GM19372 (cell line): ENCODE data around the gene ANKRD29.

Experiments used
- ATAC-seq: cut with Tn5 transposase; IDR thresholded peaks from one replicate; pipeline ENCODE4 v1.9.1; 2021; ENCODE audit warnings: mild to moderate bottlenecking, low read depth, moderate library complexity; ENCODE audit not compliant: unreplicated experiment

Gene ANKRD29

GRCh38 chr18:23662309-23663263 is at the start of gene ANKRD29:
Gene ANKRD29, minus strand, starts transcription at chr18:23662911. Its CDS starts 181 bp downstream, at chr18:23662730.
- no peak for ATAC-seq

GRCh38 chr18:23712445-23712844 is 49.7 kb upstream of the ANKRD29 start:
- no peak for ATAC-seq

GRCh38 chr18:23711426-23711825 is 48.7 kb upstream of the ANKRD29 start:
- ATAC-seq, result no peak

GRCh38 chr18:23710946-23711345 is 48.2 kb upstream of the ANKRD29 start:
- no peak for ATAC-seq

- ATAC-seq, result no peak
These were observed 47.4 kb upstream of the ANKRD29 start for GRCh38 chr18:23710068-23710527.

- ATAC-seq, result no peak
These were observed 44.4 kb upstream of the ANKRD29 start for GRCh38 chr18:23706971-23707640.

- ATAC-seq, result no peak
These were observed 42.1 kb upstream of the ANKRD29 start for GRCh38 chr18:23704806-23705205.

GRCh38 chr18:23703987-23704384 is 41.3 kb upstream of the ANKRD29 start:
- no peak for ATAC-seq

GRCh38 chr18:23703057-23703986 is 40.6 kb upstream of the ANKRD29 start:
- no peak for ATAC-seq

- no peak for ATAC-seq
These were observed 39.9 kb upstream of the ANKRD29 start for GRCh38 chr18:23702606-23703005.

GRCh38 chr18:23701544-23702064 is 38.9 kb upstream of the ANKRD29 start:
- no peak for ATAC-seq

- no peak for ATAC-seq
These were observed 38.3 kb upstream of the ANKRD29 start for GRCh38 chr18:23701017-23701416.

- no peak for ATAC-seq
These were observed 32.1 kb upstream of the ANKRD29 start for GRCh38 chr18:23694637-23695430.

GRCh38 chr18:23693846-23694245 is 31.1 kb upstream of the ANKRD29 start:
- no peak for ATAC-seq

GRCh38 chr18:23690505-23691068 is 27.9 kb upstream of the ANKRD29 start:
- no peak for ATAC-seq

- ATAC-seq, result peak; percentile 36
These were observed 27.1 kb upstream of the ANKRD29 start for GRCh38 chr18:23689616-23690504.

GRCh38 chr18:23689031-23689615 is 26.4 kb upstream of the ANKRD29 start, which contains the start of gene LAMA3:
Gene LAMA3, plus strand, starts transcription at chr18:23689453. Its CDS starts 231 bp downstream, at chr18:23689684.
- ATAC-seq, result peak; percentile 44

- ATAC-seq, result no peak
These were observed 25.8 kb upstream of the ANKRD29 start for GRCh38 chr18:23688528-23688927.
